OCI-LY7 (cell line): Measurements from ENCODE around the gene TULP4. TPM values are rescaled to one million over a fixed set of nuclear protein-coding genes. Genes with fewer than 3 reads are reported as not detected.

Experiments used
- BruUV-seq: library from RNA; stranded (reverse); fragments of 400-500 nt; replicated peaks from 2 replicates; lab custom pipeline; 2021; lab: Mats Ljungman, UMichigan
- CTCF ChIA-PET: fragments of 300-600 bp; sonication (Branson Sonifier 250); formaldehyde crosslinking; loops from one replicate; lab custom pipeline; 2022; ENCODE audit warnings: antibody characterized with exemption; ENCODE audit not compliant: unreplicated experiment; lab: Charles Lee
- POLR2A ChIA-PET: fragments of 300-600 bp; sonication (Branson Sonifier 250); formaldehyde crosslinking; loops from one replicate; lab custom pipeline; 2022; ENCODE audit warnings: antibody characterized with exemption; lab: Charles Lee
- DNase-seq: peaks from one replicate; pipeline ENCODE4 v3.0.0-alpha.2; 2015; ENCODE audit warnings: low spot score
- H2AFZ ChIP-seq: fragments of 200-600 bp; sonication (generic), shearing (Covaris generic); 2 replicates; pipeline ENCODE4 v1.6.1; 2014; ENCODE audit warnings: mild to moderate bottlenecking, antibody characterized with exemption, low read length, moderate library complexity
- H3K27ac ChIP-seq: fragments of 200-600 bp; sonication (generic); 2 replicates; pipeline ENCODE4 v1.5.1; 2014; ENCODE audit warnings: mixed run types, low read depth, mild to moderate bottlenecking, moderate library complexity, low read length, inconsistent platforms; ENCODE audit not compliant: poor library complexity, severe bottlenecking
- H3K36me3 ChIP-seq: fragments of 200-600 bp; sonication (generic); 2 replicates; pipeline ENCODE4 v1.6.1; 2014; ENCODE audit warnings: mild to moderate bottlenecking, antibody characterized with exemption, low read length, moderate library complexity, mixed read lengths; ENCODE audit not compliant: insufficient read depth
- H3K4me1 ChIP-seq: fragments of 200-600 bp; sonication (generic); 2 replicates; pipeline ENCODE4 v1.5.1; 2014; ENCODE audit warnings: mild to moderate bottlenecking, low read length; ENCODE audit not compliant: insufficient read depth, poor library complexity, severe bottlenecking
- H3K4me2 ChIP-seq: fragments of 200-600 bp; sonication (generic); 2 replicates; pipeline ENCODE4 v1.6.1; 2014; ENCODE audit warnings: mild to moderate bottlenecking, low read length
- H3K4me3 ChIP-seq: fragments of 200-600 bp; sonication (generic); 2 replicates; pipeline ENCODE4 v1.5.1; 2014; ENCODE audit warnings: mild to moderate bottlenecking, low read depth, low read length; ENCODE audit not compliant: poor library complexity, severe bottlenecking
- H3K79me2 ChIP-seq: fragments of 200-600 bp; sonication (generic); 2 replicates; pipeline ENCODE4 v1.6.1; 2016; ENCODE audit warnings: low read depth, mild to moderate bottlenecking, low read length, moderate library complexity, mixed read lengths; ENCODE audit not compliant: insufficient read depth
- H3K9me2 ChIP-seq: fragments of 200-600 bp; sonication (generic); 2 replicates; pipeline ENCODE4 v1.6.1; 2016; ENCODE audit warnings: mild to moderate bottlenecking, low read length, mixed read lengths; ENCODE audit not compliant: insufficient read depth
- H3K9me3 ChIP-seq: fragments of 200-600 bp; sonication (generic); 2 replicates; pipeline ENCODE4 v1.6.1; 2014; ENCODE audit warnings: mild to moderate bottlenecking, mixed run types, low read length, mixed read lengths
- H4K20me1 ChIP-seq: fragments of 200-600 bp; sonication (generic); 2 replicates; pipeline ENCODE4 v1.6.1; 2014; ENCODE audit warnings: mild to moderate bottlenecking, antibody characterized with exemption, low read length, moderate library complexity, mixed read lengths; ENCODE audit not compliant: insufficient read depth
- EZH2phosphoT487 ChIP-seq: fragments of 200-600 bp; sonication (generic); IDR thresholded peaks from 2 replicates; pipeline ENCODE4 v1.6.1; 2018; ENCODE audit warnings: low read depth, borderline replicate concordance, mild to moderate bottlenecking, mixed run types, antibody characterized with exemption, low read length, moderate library complexity, mixed read lengths
- intact Hi-C: fragments of 100-400 bp; cut with micrococcal nuclease; formaldehyde crosslinking; loops from one replicate; pipeline ENCODE4 v1.10.0; 2022; ENCODE audit not compliant: unreplicated experiment
- total RNA-seq, 2 experiments: library from RNA; depleted of rRNA in 1 of 2; stranded (reverse); fragments of >200 nt in 1 of 2; shearing (Covaris generic) in 1 of 2; gene quantifications; 2 replicates each; pipeline ENCODE4 v1.2.3, GENCODE V29; 2014 to 2022
- TF ChIP-seq, protein P1 (sequence below): fragments of 200-600 bp; sonication (generic); conservative IDR thresholded peaks from 2 replicates; pipeline ENCODE4 v1.5.1; 2014; ENCODE audit warnings: mild to moderate bottlenecking, antibody characterized with exemption, low read length, moderate library complexity, mixed read lengths

Gene TULP4
- total RNA-seq, 2 experiments from 2014 or later, result 62.1 to 64.8 TPM

GRCh38 chr6:158332237-158332636 lies 20.0 kb downstream of the TULP4 start:
- Histone ChIP-seq H3K36me3 (peaks cover 25% of the 10 kb centered on the region), H3K9me3 (0 out of 2 replicates have a peak, but pooled peaks cover 6% of the 10 kb centered on the region), H3K79me2 (peaks cover 26% of the 10 kb centered on the region; the same call in 1 of the 2 replicates), H3K4me3 (no peak overlapping the region), H4K20me1 (no peaks in the 10 kb centered on the region), H3K27ac (no peak overlapping the region), H3K4me1 (peaks cover 26% of the 10 kb centered on the region), H3K4me2 (no peak overlapping the region), H3K9me2 (no peaks in the 10 kb centered on the region), H2AFZ (no peak overlapping the region)
- intact Hi-C loops, result no loop called here
- no TSS peak for BruUV-seq
- POLR2A ChIA-PET, result interaction anchor here (0.5 to 1.3 kb wide), 4 partner anchors 41 to 595 kb away, joined by 3 to 4 read pairs (median 3); no protein-coding TSS in a partner anchor
- no peak for DNase-seq
- CTCF ChIA-PET, result no interaction called here
- TF ChIP-seq, protein P1, sequence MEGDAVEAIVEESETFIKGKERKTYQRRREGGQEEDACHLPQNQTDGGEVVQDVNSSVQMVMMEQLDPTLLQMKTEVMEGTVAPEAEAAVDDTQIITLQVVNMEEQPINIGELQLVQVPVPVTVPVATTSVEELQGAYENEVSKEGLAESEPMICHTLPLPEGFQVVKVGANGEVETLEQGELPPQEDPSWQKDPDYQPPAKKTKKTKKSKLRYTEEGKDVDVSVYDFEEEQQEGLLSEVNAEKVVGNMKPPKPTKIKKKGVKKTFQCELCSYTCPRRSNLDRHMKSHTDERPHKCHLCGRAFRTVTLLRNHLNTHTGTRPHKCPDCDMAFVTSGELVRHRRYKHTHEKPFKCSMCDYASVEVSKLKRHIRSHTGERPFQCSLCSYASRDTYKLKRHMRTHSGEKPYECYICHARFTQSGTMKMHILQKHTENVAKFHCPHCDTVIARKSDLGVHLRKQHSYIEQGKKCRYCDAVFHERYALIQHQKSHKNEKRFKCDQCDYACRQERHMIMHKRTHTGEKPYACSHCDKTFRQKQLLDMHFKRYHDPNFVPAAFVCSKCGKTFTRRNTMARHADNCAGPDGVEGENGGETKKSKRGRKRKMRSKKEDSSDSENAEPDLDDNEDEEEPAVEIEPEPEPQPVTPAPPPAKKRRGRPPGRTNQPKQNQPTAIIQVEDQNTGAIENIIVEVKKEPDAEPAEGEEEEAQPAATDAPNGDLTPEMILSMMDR, result no peak
- no peak for TF ChIP-seq EZH2phosphoT487

GRCh38 chr6:158333094-158333493 lies 20.8 kb downstream of the TULP4 start:
- H3K79me2 ChIP-seq, result peaks cover 20% of the 10 kb centered on the region; the same call in 1 of the 2 replicates
- H3K36me3 ChIP-seq, result peaks cover 29% of the 10 kb centered on the region
- no peak for DNase-seq
- no peak overlapping the region for H3K27ac ChIP-seq
- no peak overlapping the region for H2AFZ ChIP-seq
- no peaks in the 10 kb centered on the region for H4K20me1 ChIP-seq
- BruUV-seq, result no TSS peak
- TF ChIP-seq EZH2phosphoT487, result no peak
- TF ChIP-seq, protein P1, result no peak
- ChIA-PET POLR2A (interaction anchor here (0.5 to 1.3 kb wide), 4 partner anchors 28 to 225 kb away, joined by 3 to 4 read pairs (median 4); no protein-coding TSS in a partner anchor), CTCF (no interaction called here)
- H3K9me2 ChIP-seq, result no peaks in the 10 kb centered on the region
- intact Hi-C loops, result no loop called here
- H3K4me3 ChIP-seq, result no peak overlapping the region
- peaks cover 17% of the 10 kb centered on the region for H3K4me1 ChIP-seq
- no peak overlapping the region for H3K4me2 ChIP-seq
- H3K9me3 ChIP-seq, result 0 out of 2 replicates have a peak, but pooled peaks cover 6% of the 10 kb centered on the region

GRCh38 chr6:158334534-158334933 lies 22.3 kb downstream of the TULP4 start:
- POLR2A ChIA-PET, result no interaction called here
- no peaks in the 10 kb centered on the region for H3K9me2 ChIP-seq
- no peak for DNase-seq
- CTCF ChIA-PET, result no interaction called here
- no peak overlapping the region for H3K4me2 ChIP-seq
- TF ChIP-seq, protein P1, result no peak
- no peak for TF ChIP-seq EZH2phosphoT487
- H3K4me1 ChIP-seq, result peaks cover 3% of the 10 kb centered on the region
- H4K20me1 ChIP-seq, result no peaks in the 10 kb centered on the region
- no peak overlapping the region for H3K4me3 ChIP-seq
- no peak overlapping the region for H3K27ac ChIP-seq
- intact Hi-C loops, result no loop called here
- no TSS peak for BruUV-seq
- H3K9me3 ChIP-seq, result 0 out of 2 replicates have a peak, but pooled peaks cover 6% of the 10 kb centered on the region
- no peak overlapping the region for H2AFZ ChIP-seq
- H3K79me2 ChIP-seq, result peaks cover 11% of the 10 kb centered on the region; the same call in 1 of the 2 replicates
- peaks cover 29% of the 10 kb centered on the region for H3K36me3 ChIP-seq
